ENCODE data around the gene KCNQ1.

GRCh38 chr11:2796508-2797113 is 351.8 kb downstream of the KCNQ1 start:
- TF ChIP-seq CTCF (optimal IDR thresholded peaks at IDR 0.05 in 1 of 3, IDR thresholded peaks at IDR 0.05 in 1 of 3, conservative IDR thresholded peaks at IDR 0.05 in 1 of 3; ENCODE audit: extremely low read depth in 1 of 3, insufficient read depth in 2 of 3, low read length in 3 of 3): no peak
- no peak for TF ChIP-seq EZH2 (IDR thresholded peaks at IDR 0.05; ENCODE audit: low read length)

All from keratinocyte (primary cell).